Endodermal cell (in vitro differentiated cells): ENCODE data around the gene PCDH8. TPM values are rescaled to one million over a fixed set of nuclear protein-coding genes. Genes with fewer than 3 reads are reported as not detected.
A peak's percentile ranks its signal among the peaks of the same experiment; 100 is the strongest.

Experiments used
- DNase-seq: peaks from one replicate; pipeline ENCODE4 v3.0.0-alpha.2; 2017
- H3K27ac ChIP-seq: 2 replicates; pipeline ENCODE4 v1.5.1; 2013; ENCODE audit warnings: mild to moderate bottlenecking, low read depth, low read length, moderate library complexity
- H3K27me3 ChIP-seq: 2 replicates; pipeline ENCODE4 v1.6.1; 2013; ENCODE audit warnings: mild to moderate bottlenecking, low read length, moderate library complexity; ENCODE audit not compliant: insufficient read depth, control insufficient read depth, poor library complexity, severe bottlenecking
- H3K36me3 ChIP-seq: 2 replicates; pipeline ENCODE4 v1.7.0; 2013; ENCODE audit warnings: mild to moderate bottlenecking, low read length, moderate library complexity; ENCODE audit not compliant: control insufficient read depth, insufficient read depth
- H3K4me1 ChIP-seq: one replicate; pipeline ENCODE4 v1.7.0; 2013; ENCODE audit warnings: low read length; ENCODE audit not compliant: control insufficient read depth, insufficient read depth
- H3K4me3 ChIP-seq: 2 replicates; pipeline ENCODE4 v1.5.1; 2013; ENCODE audit warnings: mild to moderate bottlenecking, low read length, moderate library complexity
- H3K9ac ChIP-seq: 2 replicates; pipeline ENCODE4 v1.6.1; 2013; ENCODE audit warnings: mild to moderate bottlenecking, low read length, moderate library complexity; ENCODE audit not compliant: poor library complexity, severe bottlenecking; ENCODE audit errors: extremely low read depth
- H3K9me3 ChIP-seq: 2 replicates; pipeline ENCODE4 v1.6.1; 2013; ENCODE audit warnings: mild to moderate bottlenecking, low read length, moderate library complexity; ENCODE audit not compliant: control insufficient read depth
- H3K27ac Mint-ChIP-seq: 2 replicates; pipeline ENCODE4 v1.8.0; 2020; ENCODE audit warnings: mixed read lengths
- H3K27me3 Mint-ChIP-seq: 2 replicates; pipeline ENCODE4 v1.8.0; 2021; ENCODE audit warnings: mild to moderate bottlenecking, mixed read lengths; ENCODE audit not compliant: insufficient read depth
- H3K36me3 Mint-ChIP-seq: 2 replicates; pipeline ENCODE4 v1.8.0; 2020; ENCODE audit warnings: low read depth, mixed read lengths
- H3K4me1 Mint-ChIP-seq: 2 replicates; pipeline ENCODE4 v1.8.0; 2020; ENCODE audit warnings: mixed read lengths
- H3K4me3 Mint-ChIP-seq: 2 replicates; pipeline ENCODE4 v1.8.0; 2020; ENCODE audit warnings: mild to moderate bottlenecking, moderate library complexity, mixed read lengths
- H3K9me3 Mint-ChIP-seq: 2 replicates; pipeline ENCODE4 v1.8.0; 2020; ENCODE audit warnings: mild to moderate bottlenecking, mixed read lengths
- WGBS, 2 experiments: methylation state at CpG; one replicate each; pipeline versions ENCODE4 v1.1.5 to v1.1.7; 2013; ENCODE audit warnings: missing lambda C conversion rate in 2 of 2, mixed read lengths in 1 of 2; ENCODE audit not compliant: insufficient coverage in 1 of 2, insufficient read length in 1 of 2; 5-methylcytosine and 5-hydroxymethylcytosine counted together
- total RNA-seq, 2 donors: library from RNA; stranded (reverse); fragmentation: NEBNext Ultra II Directional in 1 of 2; extraction: Animal tissue kit (Norgen Biotek cat#: 25700) in 1 of 2; gene quantifications; 2 replicates in 1 of 2; 3 replicates in 1 of 2; pipeline ENCODE4 v1.2.1, GENCODE V29; 2021
- TF ChIP-seq, protein P1 (sequence below): fragments of 200-600 bp; sonication (generic); conservative IDR thresholded peaks from 2 replicates; pipeline ENCODE4 v1.5.0; 2021; ENCODE audit warnings: antibody characterized with exemption, mild to moderate bottlenecking

The PCDH8 gene
- total RNA-seq, 2 donors from 2014 or later: 1.8 to 10.6 TPM

DNA sequence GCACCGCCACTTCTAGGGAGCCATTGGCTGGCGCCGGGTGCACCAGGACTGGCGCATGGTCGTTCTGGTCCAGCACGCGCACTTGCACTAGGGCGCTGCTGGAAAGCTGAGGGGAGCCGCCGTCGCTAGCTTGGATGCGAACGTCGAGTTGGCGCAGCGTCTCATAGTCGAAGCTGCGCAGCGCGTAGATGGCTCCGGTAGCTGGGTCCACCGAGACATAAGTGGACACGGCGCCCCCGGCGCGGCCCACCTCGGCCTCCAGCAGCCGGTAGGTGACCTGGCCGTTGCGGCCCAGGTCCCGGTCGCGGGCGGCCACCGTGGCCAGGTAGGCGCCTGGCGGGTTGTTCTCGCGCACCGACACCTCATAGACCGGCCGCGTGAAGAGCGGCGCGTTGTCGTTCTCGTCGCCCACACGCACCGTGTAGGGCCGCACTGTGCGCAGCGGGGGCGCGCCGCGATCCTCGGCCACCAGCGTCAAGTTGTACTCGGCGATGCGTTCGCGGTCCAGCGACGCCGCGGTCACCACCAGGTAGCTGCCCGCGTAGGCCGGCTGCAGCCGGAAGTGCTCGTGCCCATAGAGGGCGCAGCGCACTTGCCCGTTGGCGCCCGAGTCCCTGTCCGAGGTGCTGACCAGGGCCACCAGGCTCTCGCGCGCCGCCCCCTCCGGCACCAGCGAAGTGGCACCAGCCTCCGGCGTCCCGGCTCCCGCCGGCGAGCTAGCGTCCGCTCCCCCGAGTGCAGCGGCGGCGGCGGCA lies 1.7 kb downstream of the PCDH8 start:
- H3K9ac ChIP-seq: no peak overlapping the region
- H3K36me3 Mint-ChIP-seq: no peaks in the 10 kb centered on the region
- WGBS, 2 experiments: 15 to 18% methylated on average over 51 to 100 of the region's 100 CpGs
- no peak overlapping the region for H3K4me3 ChIP-seq
- no peaks in the 10 kb centered on the region for H3K4me1 ChIP-seq
- H3K9me3 Mint-ChIP-seq: peaks cover 2% of the 10 kb centered on the region
- no peaks in the 10 kb centered on the region for H3K9me3 ChIP-seq
- peaks cover 81% of the 10 kb centered on the region for H3K27me3 Mint-ChIP-seq
- TF ChIP-seq, protein P1, sequence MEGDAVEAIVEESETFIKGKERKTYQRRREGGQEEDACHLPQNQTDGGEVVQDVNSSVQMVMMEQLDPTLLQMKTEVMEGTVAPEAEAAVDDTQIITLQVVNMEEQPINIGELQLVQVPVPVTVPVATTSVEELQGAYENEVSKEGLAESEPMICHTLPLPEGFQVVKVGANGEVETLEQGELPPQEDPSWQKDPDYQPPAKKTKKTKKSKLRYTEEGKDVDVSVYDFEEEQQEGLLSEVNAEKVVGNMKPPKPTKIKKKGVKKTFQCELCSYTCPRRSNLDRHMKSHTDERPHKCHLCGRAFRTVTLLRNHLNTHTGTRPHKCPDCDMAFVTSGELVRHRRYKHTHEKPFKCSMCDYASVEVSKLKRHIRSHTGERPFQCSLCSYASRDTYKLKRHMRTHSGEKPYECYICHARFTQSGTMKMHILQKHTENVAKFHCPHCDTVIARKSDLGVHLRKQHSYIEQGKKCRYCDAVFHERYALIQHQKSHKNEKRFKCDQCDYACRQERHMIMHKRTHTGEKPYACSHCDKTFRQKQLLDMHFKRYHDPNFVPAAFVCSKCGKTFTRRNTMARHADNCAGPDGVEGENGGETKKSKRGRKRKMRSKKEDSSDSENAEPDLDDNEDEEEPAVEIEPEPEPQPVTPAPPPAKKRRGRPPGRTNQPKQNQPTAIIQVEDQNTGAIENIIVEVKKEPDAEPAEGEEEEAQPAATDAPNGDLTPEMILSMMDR: peak; percentile 79
- H3K27ac Mint-ChIP-seq: no peak overlapping the region
- H3K27ac ChIP-seq: no peak overlapping the region
- peaks cover 80% of the 10 kb centered on the region for H3K27me3 ChIP-seq
- H3K4me1 Mint-ChIP-seq: peaks cover 19% of the 10 kb centered on the region
- no peaks in the 10 kb centered on the region for H3K36me3 ChIP-seq
- H3K4me3 Mint-ChIP-seq: peak overlapping the region; percentile 31
- DNase-seq: peak; percentile 96

DNA sequence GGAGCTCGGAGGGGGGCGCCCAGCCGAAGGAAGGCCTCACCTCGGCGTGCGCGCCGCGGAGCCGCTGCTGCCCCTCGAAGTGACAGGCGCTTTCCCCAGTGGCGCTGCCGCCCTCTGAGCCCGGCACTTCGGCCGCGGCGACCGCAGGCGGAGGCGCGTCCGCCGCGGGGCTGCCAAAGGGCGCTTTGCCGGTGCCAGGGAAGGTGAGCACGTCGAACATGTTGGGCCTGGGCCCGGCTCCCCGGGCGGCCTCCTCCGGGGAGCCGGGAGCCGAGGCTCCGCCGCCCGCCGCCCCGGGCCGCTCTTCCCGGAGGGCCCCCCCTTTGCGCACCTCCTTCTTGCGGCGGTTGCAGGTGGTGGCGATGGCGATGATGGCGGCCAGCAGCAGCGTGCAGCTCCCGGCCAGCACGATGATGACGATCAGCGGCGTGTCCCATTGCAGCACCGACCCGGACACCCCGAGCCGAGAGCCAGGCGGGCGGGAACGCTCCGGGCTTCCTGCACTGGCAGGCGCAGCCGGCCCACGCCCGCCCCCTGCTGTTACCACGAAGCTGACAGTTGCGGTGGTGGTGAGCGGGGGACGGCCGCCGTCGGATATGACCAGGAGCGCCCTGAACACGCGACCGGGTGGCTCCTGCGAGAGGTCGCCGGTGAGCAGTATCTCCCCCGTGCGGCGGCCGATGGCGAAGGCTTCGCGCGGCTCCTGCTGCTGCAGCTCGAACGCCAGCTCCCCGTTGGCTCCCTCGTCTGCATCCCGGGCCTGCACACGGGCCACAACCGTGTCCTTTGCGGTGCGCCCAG lies 2.5 kb downstream of the PCDH8 start:
- peak overlapping the region; percentile 34 for H3K4me3 Mint-ChIP-seq
- no peaks in the 10 kb centered on the region for H3K9me3 ChIP-seq
- H3K36me3 ChIP-seq: no peaks in the 10 kb centered on the region
- H3K27me3 ChIP-seq: peaks cover 80% of the 10 kb centered on the region
- H3K36me3 Mint-ChIP-seq: no peaks in the 10 kb centered on the region
- H3K27ac Mint-ChIP-seq: no peak overlapping the region
- H3K4me1 Mint-ChIP-seq: peaks cover 17% of the 10 kb centered on the region
- peak; percentile 93 for DNase-seq
- 42 to 52% methylated on average over 62 to 98 of the region's 98 CpGs for WGBS, 2 experiments
- H3K4me1 ChIP-seq: no peaks in the 10 kb centered on the region
- no peak overlapping the region for H3K27ac ChIP-seq
- H3K9me3 Mint-ChIP-seq: peaks cover 2% of the 10 kb centered on the region
- H3K9ac ChIP-seq: no peak overlapping the region
- no peak overlapping the region for H3K4me3 ChIP-seq
- peaks cover 84% of the 10 kb centered on the region for H3K27me3 Mint-ChIP-seq
- TF ChIP-seq, protein P1: peak; percentile 68

DNA sequence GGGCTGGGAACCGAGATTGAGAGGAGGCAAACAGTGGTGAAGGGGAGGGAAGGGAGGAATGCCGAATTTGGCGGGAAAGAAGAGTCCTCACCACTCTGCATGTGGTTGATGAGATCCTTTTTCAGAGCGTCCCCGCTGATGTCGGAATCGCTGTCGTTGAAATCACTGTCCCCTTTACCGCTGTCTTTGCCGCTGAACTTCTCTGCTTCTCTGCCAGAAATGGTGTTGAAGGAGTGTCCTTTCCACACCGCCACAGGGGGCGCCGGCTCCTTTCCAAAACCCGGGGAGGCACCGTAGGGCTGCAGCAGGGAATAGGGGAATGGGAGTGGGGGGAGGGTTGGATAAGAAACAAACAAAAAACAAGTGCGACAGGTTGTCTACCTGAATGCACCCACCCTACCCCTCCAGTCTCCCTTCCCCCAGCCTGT lies 3.1 kb downstream of the PCDH8 start:
- Mint-ChIP-seq H3K9me3 (peaks cover 2% of the 10 kb centered on the region), H3K27me3 (peaks cover 86% of the 10 kb centered on the region), H3K36me3 (no peaks in the 10 kb centered on the region), H3K27ac (no peak overlapping the region), H3K4me1 (peaks cover 15% of the 10 kb centered on the region), H3K4me3 (peak overlapping the region; percentile 34)
- Histone ChIP-seq H3K9me3 (no peaks in the 10 kb centered on the region), H3K27ac (no peak overlapping the region), H3K9ac (no peak overlapping the region), H3K36me3 (no peaks in the 10 kb centered on the region), H3K4me1 (no peaks in the 10 kb centered on the region), H3K27me3 (peaks cover 83% of the 10 kb centered on the region), H3K4me3 (no peak overlapping the region)
- WGBS, 2 experiments: 58 to 84% methylated on average over 3 to 15 of the region's 16 CpGs
- DNase-seq: peak; percentile 79
- TF ChIP-seq, protein P1: no peak
